ENCODE data around the gene HES4. TPM values are rescaled to one million over a fixed set of nuclear protein-coding genes. Genes with fewer than 3 reads are reported as not detected.

Gene HES4
- total and polyA plus RNA-seq, 2 of the 13 experiments (the other 11 are each of a cell fraction or from before 2014, with no cell fraction given), result 8.8 to 10.6 TPM

GRCh38 chr1:983798-984475 is 16.0 kb downstream of the HES4 start (continued):
- TF ChIP-seq ZNF512 (CRISPR knock-in tag; IDR thresholded peaks at IDR 0.05) (peak; percentile 88), ZNF678 (CRISPR knock-in tag; IDR thresholded peaks at IDR 0.05) (no peak), STAG1 (CRISPR knock-in tag; IDR thresholded peaks at IDR 0.05) (peak; percentile 84), ZNF44 (CRISPR knock-in tag; IDR thresholded peaks at IDR 0.05) (no peak), ZNF556 (CRISPR knock-in tag; IDR thresholded peaks at IDR 0.05; ENCODE audit: borderline replicate concordance) (no peak), KDM2A (CRISPR knock-in tag; IDR thresholded peaks at IDR 0.05; ENCODE audit: borderline replicate concordance, low read depth) (peak; percentile 54; the same call in 1 of the 2 replicates), ZFP36 (IDR thresholded peaks at IDR 0.05; ENCODE audit: borderline replicate concordance, low read depth, low read length, partially characterized antibody) (no peak), ZNF850 (CRISPR knock-in tag; conservative IDR thresholded peaks at IDR 0.05) (no peak), ZNF30 (CRISPR knock-in tag; IDR thresholded peaks at IDR 0.05) (no peak), ZNF891 (CRISPR knock-in tag; IDR thresholded peaks at IDR 0.05) (0 out of 2 replicates have a peak, but pooled peaks have one; percentile 32), HNF4G (IDR thresholded peaks at IDR 0.05; ENCODE audit: borderline replicate concordance, low read depth, low read length) (no peak), HNF4G (CRISPR knock-in tag; IDR thresholded peaks at IDR 0.05; ENCODE audit: borderline replicate concordance, low read depth) (no peak), ELK4 (CRISPR knock-in tag; IDR thresholded peaks at IDR 0.05; ENCODE audit: borderline replicate concordance) (no peak), BRCA1 (CRISPR knock-in tag; IDR thresholded peaks at IDR 0.05) (no peak), ARID5B (CRISPR knock-in tag; IDR thresholded peaks at IDR 0.05) (no peak), MTA3 (CRISPR knock-in tag; IDR thresholded peaks at IDR 0.05) (no peak)
- TF ChIP-seq, protein P1, sequence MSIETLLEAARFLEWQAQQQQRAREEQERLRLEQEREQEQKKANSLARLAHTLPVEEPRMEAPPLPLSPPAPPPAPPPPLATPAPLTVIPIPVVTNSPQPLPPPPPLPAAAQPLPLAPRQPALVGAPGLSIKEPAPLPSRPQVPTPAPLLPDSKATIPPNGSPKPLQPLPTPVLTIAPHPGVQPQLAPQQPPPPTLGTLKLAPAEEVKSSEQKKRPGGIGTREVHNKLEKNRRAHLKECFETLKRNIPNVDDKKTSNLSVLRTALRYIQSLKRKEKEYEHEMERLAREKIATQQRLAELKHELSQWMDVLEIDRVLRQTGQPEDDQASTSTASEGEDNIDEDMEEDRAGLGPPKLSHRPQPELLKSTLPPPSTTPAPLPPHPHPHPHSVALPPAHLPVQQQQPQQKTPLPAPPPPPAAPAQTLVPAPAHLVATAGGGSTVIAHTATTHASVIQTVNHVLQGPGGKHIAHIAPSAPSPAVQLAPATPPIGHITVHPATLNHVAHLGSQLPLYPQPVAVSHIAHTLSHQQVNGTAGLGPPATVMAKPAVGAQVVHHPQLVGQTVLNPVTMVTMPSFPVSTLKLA (IDR thresholded peaks at IDR 0.05), result peak; percentile 69
- TF ChIP-seq, protein P2, sequence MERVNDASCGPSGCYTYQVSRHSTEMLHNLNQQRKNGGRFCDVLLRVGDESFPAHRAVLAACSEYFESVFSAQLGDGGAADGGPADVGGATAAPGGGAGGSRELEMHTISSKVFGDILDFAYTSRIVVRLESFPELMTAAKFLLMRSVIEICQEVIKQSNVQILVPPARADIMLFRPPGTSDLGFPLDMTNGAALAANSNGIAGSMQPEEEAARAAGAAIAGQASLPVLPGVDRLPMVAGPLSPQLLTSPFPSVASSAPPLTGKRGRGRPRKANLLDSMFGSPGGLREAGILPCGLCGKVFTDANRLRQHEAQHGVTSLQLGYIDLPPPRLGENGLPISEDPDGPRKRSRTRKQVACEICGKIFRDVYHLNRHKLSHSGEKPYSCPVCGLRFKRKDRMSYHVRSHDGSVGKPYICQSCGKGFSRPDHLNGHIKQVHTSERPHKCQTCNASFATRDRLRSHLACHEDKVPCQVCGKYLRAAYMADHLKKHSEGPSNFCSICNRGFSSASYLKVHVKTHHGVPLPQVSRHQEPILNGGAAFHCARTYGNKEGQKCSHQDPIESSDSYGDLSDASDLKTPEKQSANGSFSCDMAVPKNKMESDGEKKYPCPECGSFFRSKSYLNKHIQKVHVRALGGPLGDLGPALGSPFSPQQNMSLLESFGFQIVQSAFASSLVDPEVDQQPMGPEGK (CRISPR knock-in tag; IDR thresholded peaks at IDR 0.05), result peak; percentile 94

All from HepG2 (cell line).